SK-N-MC (cell line): ENCODE data around the gene ANXA2R.
A peak's percentile ranks its signal among the peaks of the same experiment; 100 is the strongest.

ENCODE experiments used
- DNase-seq: peaks from one replicate; pipeline ENCODE4 v3.0.0-alpha.2; 2011; ENCODE audit warnings: low read depth, low spot score
- H3K27ac ChIP-seq: fragments of 200-600 bp; sonication (generic); 2 replicates; pipeline ENCODE4 v1.5.1; 2016; ENCODE audit warnings: mixed run types
- H3K36me3 ChIP-seq: fragments of 200-600 bp; sonication (generic); 2 replicates; pipeline ENCODE4 v1.6.1; 2017; ENCODE audit warnings: antibody characterized with exemption, low read length, mixed read lengths; ENCODE audit not compliant: insufficient read depth
- H3K4me3 ChIP-seq: fragments of 200-600 bp; sonication (generic); 2 replicates; pipeline ENCODE4 v1.5.1; 2016
- H3K9ac ChIP-seq: fragments of 200-600 bp; sonication (generic); 2 replicates; pipeline ENCODE4 v1.8.0; 2017; ENCODE audit warnings: mixed run types, mixed read lengths; ENCODE audit not compliant: insufficient read length
- H3K9me3 ChIP-seq: fragments of 200-600 bp; sonication (generic); 2 replicates; pipeline ENCODE4 v1.6.1; 2017; ENCODE audit warnings: low read depth, mild to moderate bottlenecking, antibody characterized with exemption, low read length, moderate library complexity, mixed read lengths
- EZH2 ChIP-seq: fragments of 200-600 bp; sonication (generic); IDR thresholded peaks from one replicate; pipeline ENCODE4 v1.6.1; 2017; ENCODE audit warnings: antibody characterized with exemption
- FOXP2 ChIP-seq: optimal IDR thresholded peaks from 2 replicates; pipeline ENCODE3; 2011; ENCODE audit warnings: mild to moderate bottlenecking, moderate library complexity; ENCODE audit not compliant: insufficient read depth; ENCODE audit errors: extremely low read length, control extremely low read depth
- POLR2AphosphoS5 ChIP-seq: IDR thresholded peaks from 2 replicates; pipeline ENCODE4 v1.6.1; 2012; ENCODE audit warnings: mild to moderate bottlenecking, low read depth, low read length, borderline replicate concordance

ANXA2R gene

GRCh38 chr5:43001748-43002147 is 38.4 kb downstream of the ANXA2R start:
- Histone ChIP-seq H3K9ac (no peak overlapping the region), H3K27ac (no peak overlapping the region), H3K4me3 (no peak overlapping the region), H3K36me3 (no peaks in the 10 kb centered on the region), H3K9me3 (no peaks in the 10 kb centered on the region)
- TF ChIP-seq POLR2AphosphoS5 = no peak
- no peak for TF ChIP-seq EZH2
- no peak for TF ChIP-seq FOXP2
- no peak for DNase-seq

DNA sequence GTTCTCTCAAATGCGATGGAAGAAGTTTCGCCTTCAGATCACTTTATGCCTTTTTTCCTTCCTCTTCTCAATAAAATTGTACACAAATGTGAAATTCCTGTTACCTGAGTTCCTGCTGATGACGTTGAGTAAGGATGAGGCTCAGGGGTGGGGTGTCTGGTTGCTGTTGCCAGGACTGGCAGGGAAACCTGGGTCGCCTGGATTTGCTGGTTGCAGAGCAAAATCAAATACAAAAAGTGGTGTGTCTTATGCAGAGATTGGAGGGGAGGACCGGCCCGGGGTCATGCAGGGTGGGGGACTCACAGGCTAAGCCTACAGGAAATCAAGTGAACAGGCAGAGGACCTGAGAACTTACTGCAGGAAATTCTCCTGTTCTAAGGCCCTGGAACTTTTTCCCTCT is 39.2 kb downstream of the ANXA2R start:
- no peak for DNase-seq
- Histone ChIP-seq H3K27ac (no peak overlapping the region), H3K9me3 (no peaks in the 10 kb centered on the region), H3K36me3 (no peaks in the 10 kb centered on the region), H3K4me3 (no peak overlapping the region), H3K9ac (no peak overlapping the region)
- TF ChIP-seq POLR2AphosphoS5 (no peak), EZH2 (no peak), FOXP2 (no peak)

DNA sequence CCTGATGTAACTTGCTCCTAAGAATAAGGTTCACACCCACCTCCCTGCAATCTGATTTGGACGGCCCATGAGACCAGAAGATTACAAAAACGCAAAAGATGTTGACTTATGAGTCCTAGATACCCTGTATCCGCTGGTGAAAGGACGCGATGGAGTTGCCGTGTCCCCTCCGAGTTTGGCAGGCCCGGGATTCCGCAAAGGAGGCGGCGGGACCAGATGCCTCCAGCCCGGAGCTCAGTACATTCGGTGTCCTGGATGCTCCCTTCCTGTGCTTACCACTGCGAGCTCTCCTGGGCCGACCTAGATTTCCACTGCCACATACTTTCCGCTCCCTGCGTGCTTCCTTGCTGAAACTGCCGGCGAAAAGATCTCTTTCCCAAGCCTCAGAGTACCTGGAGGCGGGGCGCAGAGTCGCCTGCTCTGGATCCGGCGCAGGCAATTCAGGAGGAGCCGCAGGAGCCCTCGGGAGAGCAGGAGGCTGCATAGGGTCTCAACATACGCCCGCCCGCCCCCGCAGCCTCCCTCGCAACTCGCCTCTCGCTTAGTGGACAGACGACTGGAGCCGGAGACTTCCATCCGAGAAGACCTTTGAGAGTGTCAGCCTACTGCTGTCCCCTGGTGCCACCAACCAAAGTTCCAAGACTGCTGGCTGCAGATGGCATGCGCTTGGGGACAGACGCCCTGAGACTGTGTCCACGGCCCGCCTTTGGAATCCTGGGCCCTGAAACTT is 39.8 kb downstream of the ANXA2R start:
- no peak overlapping the region for H3K27ac ChIP-seq
- no peak overlapping the region for H3K4me3 ChIP-seq
- TF ChIP-seq EZH2 = no peak
- no peak for TF ChIP-seq POLR2AphosphoS5
- TF ChIP-seq FOXP2 = no peak
- H3K36me3 ChIP-seq = no peaks in the 10 kb centered on the region
- H3K9me3 ChIP-seq = no peaks in the 10 kb centered on the region
- DNase-seq = no peak
- no peak overlapping the region for H3K9ac ChIP-seq

- no peak for DNase-seq
- Histone ChIP-seq H3K9ac (peak overlapping the region; percentile 90), H3K4me3 (peak overlapping the region; percentile 93)
Observed at GRCh38 chr5:42995360-42995751, 44.8 kb downstream of the ANXA2R start.

DNA sequence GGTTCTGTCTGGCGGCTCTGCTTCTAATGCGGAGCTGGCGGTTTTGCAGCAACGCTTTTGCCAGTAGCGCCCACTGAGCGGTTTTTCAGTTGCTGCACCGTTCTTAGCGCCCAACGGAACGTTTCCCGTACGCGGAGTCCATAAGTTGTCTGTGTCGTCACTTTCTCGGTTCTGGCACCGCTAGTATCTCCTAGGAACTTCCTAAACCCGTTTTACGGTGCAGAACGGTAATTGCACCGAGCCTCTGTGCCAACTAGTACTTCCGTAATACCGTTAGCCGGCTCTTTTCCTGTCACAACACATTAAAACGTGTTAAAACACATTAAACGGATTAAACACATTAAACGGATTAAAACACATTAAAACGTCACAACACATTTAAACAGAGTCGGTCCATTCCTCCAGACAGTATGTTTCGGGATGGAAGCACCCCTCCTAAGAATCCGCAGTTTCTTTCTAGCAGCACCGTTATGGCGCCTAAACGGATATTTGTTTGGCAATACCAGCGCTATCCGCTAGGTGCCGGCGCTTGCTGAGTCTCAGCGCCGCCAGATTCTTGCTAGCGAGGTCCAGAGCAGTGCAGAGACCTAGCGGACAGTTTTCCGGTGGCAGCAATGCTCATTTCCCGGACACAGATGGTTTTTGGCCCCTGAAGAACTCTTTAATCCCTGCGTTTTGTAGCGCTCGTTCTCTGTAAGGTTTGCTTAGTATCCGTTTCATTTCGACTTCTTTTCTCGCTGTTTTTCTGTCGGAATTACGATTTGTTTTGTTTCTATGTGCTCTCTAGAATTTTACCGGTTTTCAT is 45.4 kb downstream of the ANXA2R start:
- peak overlapping the region; percentile 90 for H3K9ac ChIP-seq
- TF ChIP-seq POLR2AphosphoS5 (peak; percentile 73), FOXP2 (no peak), EZH2 (no peak)
- no peaks in the 10 kb centered on the region for H3K9me3 ChIP-seq
- peak; percentile 79 for DNase-seq
- H3K4me3 ChIP-seq = peak overlapping the region; percentile 93
- H3K27ac ChIP-seq = peak overlapping the region; percentile 84
- H3K36me3 ChIP-seq = no peaks in the 10 kb centered on the region

More at GRCh38 chr5:42995360-42995751, 44.8 kb downstream of the ANXA2R start:
- H3K36me3 ChIP-seq = no peaks in the 10 kb centered on the region
- H3K27ac ChIP-seq = peak overlapping the region; percentile 52; the same call in 1 of the 2 replicates
- no peaks in the 10 kb centered on the region for H3K9me3 ChIP-seq
- TF ChIP-seq EZH2 (no peak), POLR2AphosphoS5 (no peak), FOXP2 (no peak)

- peak overlapping the region; percentile 93 for H3K4me3 ChIP-seq
Observed at GRCh38 chr5:42994246-42994554, 45.9 kb downstream of the ANXA2R start.

DNA sequence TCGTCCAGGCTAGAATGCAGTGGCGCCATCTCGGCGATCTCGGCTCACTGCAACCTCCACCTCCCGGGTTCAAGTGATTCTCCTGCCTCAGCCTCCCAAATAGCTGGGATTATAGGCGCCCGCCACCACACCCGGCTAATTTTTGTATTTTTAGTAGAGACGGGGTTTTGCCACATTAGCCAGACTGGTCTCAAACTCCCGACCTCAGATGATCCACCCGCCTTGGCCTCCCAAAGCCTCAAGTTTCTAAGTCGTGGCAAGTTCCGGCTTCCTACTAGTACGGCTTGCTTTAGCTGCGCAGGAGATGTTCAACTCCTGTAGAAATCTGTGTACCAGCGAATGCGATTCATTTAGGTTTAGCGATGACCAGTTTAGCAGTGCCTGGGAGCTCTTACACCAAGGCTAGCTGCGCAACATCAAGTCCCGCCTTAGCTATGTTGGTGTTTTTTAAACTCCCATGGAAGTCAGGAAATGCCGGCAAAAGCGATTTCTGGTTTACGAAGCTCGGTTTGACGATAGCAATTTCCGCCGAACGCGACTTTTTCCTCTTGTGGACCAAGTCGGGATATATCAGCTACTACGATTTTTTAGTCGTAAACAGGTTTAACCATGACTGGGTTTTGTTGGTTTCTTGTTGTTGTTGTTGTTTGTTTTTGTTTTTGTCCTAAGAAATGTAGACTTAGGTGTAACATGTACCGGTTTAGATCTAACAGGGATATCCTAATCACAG is 46.4 kb downstream of the ANXA2R start:
- no peak overlapping the region for H3K9ac ChIP-seq
- H3K27ac ChIP-seq = no peak overlapping the region
- TF ChIP-seq POLR2AphosphoS5 (no peak), EZH2 (no peak), FOXP2 (no peak)
- no peak for DNase-seq
- peak overlapping the region; percentile 93; the same call in 1 of the 2 replicates for H3K4me3 ChIP-seq
- H3K9me3 ChIP-seq = no peaks in the 10 kb centered on the region
- H3K36me3 ChIP-seq = no peaks in the 10 kb centered on the region

More at GRCh38 chr5:42994246-42994554, 45.9 kb downstream of the ANXA2R start:
- Histone ChIP-seq H3K9me3 (no peaks in the 10 kb centered on the region), H3K36me3 (no peaks in the 10 kb centered on the region), H3K27ac (peak overlapping the region; percentile 84; the same call in 1 of the 2 replicates), H3K9ac (peak overlapping the region; percentile 90)
- TF ChIP-seq POLR2AphosphoS5 (no peak), FOXP2 (no peak), EZH2 (no peak)
- DNase-seq = no peak
